DMS53 treated with DMSO at 0.1 percent for 48 hours (cell line): Measurements from ENCODE around the gene CCDC116.
A peak's percentile ranks its signal among the peaks of the same experiment; 100 is the strongest.
"Not testable (repeated sequence)": the region's sequence is repeated elsewhere in the genome, so short reads cannot be mapped to it uniquely, and the experiment has no call there.

Experiments
- DNase-seq: peaks from one replicate; lab custom pipeline; 2025; ENCODE audit not compliant: unreplicated experiment; lab: John Stamatoyannopoulos, UW

Gene CCDC116

GRCh38 chr22:21650823-21651520 lies 18.4 kb downstream of the CCDC116 start:
- no peak for DNase-seq

DNA sequence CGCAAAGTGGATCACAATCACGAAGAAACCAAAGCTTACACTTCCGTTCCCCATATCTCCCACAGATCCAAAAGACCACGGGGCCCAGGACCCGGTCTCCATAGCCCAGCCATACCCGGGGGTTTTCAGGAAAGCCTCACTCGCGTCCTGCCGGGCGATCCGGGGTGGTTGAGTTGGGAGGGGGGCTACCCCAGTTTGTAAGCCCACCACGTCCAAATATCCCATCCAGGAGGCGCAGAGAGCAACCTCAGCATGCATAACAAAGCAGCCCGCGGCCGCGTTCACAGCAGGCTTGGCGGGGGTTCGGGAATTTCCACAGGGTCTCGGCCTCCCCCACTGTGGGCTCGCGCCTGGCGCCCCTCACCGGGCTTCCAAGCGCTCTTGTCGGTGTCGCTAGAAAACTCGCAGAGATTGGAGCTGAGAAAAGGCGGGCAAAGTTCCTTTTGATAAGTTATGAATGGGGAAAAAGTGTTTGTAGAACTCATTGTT lies 19.0 kb downstream of the CCDC116 start:
- DNase-seq = no peak

DNA sequence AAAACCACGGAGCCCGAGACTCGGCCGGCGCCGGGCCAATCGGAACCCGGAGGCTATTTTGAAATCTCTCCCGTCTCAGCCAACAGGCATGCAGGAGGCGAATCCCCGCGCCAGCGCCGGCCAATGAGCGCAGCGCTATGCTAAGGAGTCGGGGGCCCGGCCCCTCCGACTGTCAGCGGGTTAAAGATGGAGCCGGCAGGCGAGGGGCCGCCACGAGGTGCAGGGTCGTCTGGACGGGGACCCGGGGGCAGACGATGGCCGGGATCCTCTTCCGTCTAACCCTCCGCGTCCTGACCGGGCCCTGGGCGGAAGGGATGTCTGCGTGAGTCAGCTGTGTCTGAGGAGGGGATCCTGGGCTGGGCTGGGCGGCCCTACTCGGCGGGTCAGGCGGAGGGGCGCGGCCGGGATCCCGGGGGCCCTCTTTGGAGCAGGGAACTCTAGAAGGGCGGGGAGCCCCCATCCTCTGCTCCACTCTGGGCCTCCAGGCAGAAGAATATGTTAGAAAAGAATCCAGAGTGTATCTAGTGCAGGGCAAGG lies 19.5 kb downstream of the CCDC116 start:
- peak; percentile 26 for DNase-seq

DNA sequence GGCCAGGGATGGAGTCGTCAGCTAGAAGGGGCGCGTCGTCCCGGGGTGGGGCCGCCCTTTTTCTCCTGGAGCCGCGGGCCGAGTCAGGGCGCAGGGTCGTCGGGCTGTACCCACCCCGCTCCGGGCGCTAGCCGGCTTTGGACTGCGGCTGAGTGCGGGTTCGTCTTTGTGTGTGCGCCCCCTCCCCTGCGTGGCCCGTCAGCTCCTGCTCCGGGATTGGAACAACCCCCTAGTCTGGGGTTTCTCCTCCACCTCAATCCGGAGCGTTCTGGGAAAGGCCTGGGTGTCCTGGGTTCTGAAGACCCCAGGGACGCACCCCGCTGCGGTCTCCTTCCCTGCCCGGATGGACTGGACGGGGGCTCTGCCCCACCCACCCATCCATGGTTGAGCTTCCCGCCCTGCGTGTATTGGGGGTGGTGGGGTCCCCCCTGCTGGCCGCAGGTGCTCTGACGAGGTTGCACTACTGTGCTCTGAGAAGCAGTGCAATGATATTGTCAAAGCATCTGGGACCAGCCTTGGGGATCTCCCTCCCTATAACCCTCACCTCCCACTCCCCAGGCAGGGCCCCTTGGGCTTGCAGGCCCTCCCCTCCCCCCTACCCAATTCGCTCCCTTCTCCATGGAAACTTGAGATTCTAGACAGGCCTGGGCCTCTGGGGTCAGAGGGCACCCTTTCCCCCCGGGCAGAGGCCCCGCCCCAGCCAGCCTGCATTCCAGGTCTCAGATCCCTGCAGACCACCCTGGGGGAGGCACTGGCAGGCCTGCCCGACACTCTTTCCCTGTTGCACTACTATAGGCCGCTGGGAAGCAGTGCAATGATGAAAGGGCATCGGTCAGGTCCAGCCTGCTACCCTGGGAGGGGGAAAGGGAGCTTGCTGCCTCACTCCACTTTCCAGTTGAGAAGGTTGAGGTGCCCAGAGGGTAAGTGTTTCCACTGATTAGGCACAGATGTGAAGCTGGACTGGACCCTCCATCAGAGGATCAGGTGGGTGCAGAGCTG lies 20.3 kb downstream of the CCDC116 start:
- no peak for DNase-seq

DNA sequence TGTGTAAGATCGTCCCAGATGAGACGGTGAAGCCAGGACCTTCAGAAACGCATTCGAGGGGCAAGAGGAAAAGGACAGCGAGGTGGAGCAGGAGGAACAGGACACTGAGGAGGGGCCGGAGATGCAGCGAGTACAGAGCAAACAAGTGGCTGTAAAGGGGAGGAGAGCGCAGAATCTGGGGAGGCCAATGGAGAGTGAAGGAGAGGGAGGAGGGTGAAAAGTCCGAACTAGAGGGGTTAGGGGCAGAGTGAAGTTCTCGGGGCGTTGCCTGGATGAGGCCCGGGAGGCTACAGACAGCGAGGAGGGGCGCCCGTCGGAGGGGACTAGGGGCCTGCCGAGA lies 24.4 kb downstream of the CCDC116 start:
- DNase-seq = no peak

DNA sequence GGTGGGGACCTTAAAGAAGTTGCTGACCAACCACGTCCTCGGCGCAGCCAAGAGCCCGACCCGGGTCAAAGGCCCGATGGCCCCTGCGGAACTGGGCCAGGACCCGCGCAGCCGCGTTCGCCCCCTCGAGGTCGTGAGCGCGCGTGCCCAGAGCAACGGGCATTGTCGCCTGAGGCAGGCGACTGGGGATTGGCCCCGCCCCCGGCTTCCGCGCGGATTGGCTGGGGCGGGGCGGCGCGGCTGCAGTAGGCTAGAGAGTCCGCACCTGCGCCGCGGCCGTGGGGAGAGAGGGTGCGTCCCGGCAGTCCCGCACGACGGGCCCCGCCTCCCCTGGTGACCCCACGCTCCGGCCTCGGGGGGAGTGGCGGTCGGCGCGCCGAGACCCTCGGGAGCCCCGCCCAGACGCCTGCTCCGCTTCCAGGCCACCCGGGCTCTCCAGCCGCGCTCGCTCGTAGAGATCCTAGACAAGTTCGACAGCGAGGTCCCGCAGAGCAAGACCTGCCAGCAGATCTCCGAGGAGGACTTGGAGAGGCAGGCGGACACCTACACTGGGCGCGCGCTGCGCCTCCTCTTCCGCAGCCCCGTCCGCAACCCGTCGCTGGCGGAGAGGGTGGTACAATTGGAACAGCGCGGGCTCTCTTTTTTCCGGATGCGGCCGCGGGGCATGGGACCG lies 24.9 kb downstream of the CCDC116 start:
- peak; percentile 41 for DNase-seq

DNA sequence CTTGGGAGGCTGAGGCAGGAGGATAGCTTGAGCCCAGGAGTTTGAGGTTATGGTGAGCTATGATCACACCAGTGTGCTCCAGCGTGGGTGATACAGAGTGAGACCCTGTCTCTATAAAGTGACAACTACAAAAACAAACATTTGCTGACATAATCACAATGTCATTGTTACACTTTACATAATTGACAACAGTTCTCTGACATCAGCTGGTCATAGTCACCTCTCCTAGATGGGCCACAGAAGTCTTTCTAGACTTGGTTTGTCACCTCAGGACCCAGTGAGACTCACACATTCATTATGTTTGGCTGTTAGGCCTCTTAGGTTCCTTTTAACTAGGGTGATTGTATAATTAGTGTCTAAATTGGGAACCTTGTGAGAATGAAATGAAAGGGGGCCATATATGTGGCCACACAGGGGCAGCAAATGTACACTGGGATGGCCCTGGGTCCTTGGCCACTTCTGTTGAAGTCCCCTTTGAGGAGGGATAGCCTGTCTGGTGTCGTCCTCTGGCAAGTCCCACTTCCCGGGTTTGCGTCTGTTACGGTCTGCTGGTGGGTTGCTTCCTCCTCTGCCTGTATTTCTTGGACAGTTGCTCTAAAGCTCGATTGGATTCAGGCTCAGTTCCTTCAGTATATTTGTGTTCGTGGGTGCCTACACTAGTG lies 27.4 kb downstream of the CCDC116 start:
- DNase-seq = no peak

- DNase-seq = no peak
Measured at GRCh38 chr22:21660904-21661303, 28.3 kb downstream of the CCDC116 start.

DNA sequence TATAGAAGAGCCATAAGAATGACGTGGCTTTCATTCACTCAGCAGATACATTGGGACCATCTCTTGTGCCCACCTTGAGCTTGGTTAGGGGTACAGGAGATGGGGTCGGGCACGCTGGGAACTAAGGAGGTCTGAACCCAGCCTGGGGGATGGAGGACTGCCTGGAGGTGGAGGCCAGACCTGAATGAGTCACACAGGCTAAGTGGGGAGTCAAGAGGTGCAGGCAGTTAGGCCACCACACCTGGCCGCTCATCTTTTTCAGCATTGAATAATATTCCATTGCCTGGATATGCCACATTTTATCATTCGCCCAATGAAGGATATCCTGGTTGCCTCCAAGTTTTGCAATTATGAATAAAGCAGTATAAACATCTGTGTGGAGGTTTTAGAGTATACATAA lies 29.4 kb downstream of the CCDC116 start:
- no peak for DNase-seq

GRCh38 chr22:21663738-21664137 lies 31.2 kb downstream of the CCDC116 start:
- no peak for DNase-seq

DNA sequence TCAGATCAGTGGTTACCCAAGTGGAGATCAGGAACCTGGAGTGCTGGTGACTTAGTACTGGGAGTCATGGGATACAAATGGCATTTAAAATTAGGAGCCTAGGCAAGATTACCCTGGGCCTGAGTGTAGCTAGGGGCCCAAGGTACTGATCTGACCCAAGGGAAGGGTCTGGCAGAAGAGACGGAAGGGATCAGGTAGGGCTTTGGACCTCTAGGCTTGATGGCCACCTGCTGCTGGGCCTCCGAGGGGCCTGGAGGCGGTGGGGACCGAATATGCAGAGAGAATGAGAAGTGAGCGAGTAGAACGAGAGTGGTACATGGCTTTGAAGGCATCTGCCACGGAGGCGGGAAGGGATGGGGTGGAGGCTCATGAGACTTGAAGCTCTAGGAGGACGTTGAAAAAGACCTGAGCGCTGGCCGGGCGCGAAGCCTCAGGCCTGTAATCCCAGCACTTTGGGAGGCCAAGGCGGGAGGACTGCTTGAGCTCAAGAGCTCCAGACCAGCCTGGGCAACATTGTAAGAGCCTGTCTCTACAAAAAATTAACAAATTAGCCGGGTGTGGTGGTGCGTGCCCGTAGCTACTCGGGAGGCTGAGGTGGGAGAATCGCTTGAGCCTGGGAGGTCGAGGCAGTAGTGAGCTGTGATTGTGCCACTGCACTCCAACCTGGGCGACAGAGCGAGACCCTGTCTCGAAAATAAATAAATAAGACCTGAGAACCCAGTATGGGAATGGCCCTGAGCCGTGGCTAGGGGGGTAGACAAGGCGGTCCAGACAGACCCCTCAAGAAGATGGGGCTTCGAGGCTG lies 32.7 kb downstream of the CCDC116 start:
- DNase-seq = no peak

- DNase-seq = no peak
Measured at GRCh38 chr22:21666786-21667185, 34.2 kb downstream of the CCDC116 start.

DNA sequence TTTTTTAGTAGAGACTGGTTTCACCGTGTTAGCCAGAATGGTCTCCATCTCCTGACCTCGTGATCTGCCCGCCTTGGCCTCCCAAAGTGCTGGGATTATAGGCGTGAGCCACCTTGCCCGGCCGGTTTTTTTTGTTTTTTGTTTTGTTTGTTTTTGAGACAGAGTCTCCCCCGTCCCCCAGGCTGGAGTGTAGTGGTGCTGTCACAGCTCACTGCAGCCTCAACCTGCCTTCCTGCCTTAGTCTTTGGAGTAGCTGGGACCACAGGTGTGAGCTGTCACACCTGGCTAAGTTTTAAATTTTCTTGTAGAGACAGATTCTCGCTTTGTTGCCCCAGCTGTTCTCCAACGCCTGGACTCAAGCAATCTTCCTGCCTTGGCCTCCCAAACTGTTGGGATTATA lies 36.5 kb downstream of the CCDC116 start:
- peak; percentile 26 for DNase-seq

GRCh38 chr22:21672107-21672629 lies 39.6 kb downstream of the CCDC116 start:
- DNase-seq = no peak

DNA sequence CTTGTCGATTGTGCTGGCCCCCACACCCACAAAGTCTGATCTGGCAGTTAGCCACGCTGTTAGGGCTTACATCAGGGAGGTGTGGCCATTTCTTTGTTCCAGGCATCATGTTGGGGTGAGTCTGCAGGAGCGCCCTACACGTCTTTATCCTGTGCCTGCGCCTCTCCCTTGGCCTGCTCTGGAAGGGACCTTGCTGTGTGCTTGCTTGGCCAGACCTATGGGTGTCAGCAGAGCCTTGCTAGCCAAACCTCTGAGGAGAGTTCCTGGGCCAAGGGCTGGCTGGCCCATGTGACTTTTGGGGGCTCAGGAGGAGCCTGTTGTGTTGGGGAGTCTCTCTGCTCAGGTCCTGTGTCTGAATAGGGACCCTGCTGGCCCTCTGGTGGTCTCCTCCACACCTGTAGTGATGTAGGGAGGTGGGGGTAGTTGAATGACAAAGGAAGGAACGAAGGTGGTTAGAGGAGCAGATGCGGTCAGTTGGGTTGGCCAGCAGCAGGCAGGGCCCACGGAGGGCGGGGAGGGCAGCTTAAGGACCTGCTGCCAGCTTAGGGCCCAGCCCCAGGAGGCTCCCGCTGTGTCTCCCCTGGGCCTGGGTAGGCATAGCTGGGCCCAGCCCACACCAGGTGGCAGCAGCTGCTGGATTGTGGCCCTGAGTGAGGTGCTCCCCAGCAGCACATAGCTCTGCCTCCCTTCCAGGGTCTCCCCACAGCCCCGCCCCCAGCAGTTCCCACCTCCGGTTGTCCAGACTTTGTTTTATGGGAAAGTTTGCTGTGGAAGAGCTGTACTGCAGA lies 41.2 kb downstream of the CCDC116 start:
- DNase-seq = no peak

GRCh38 chr22:21674638-21675245 lies 42.2 kb downstream of the CCDC116 start:
- no peak for DNase-seq

- no peak for DNase-seq
Measured at GRCh38 chr22:21677606-21678443, 45.3 kb downstream of the CCDC116 start.

DNA sequence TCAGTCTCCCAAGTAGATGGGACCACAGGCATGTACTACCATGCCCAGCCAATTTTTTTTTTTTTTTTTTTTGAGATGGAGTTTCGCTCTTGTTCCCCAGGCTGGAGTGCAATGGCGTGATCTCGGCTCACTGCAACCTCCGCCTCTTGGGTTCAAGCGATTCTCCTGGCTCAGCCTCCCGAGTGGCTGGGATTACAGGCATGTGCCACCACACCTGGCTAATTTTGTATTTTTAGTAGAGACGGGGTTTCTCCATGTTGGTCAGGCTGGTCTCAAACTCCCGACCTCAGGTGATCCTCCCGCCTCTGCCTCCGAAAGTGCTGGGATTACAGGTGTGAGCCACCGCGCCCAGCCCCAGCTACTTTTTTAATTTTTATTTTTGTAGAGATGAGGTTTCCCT lies 46.3 kb downstream of the CCDC116 start:
- DNase-seq = not testable (repeated sequence)
